ENCODE measurements around the gene CTLA4.

DNA sequence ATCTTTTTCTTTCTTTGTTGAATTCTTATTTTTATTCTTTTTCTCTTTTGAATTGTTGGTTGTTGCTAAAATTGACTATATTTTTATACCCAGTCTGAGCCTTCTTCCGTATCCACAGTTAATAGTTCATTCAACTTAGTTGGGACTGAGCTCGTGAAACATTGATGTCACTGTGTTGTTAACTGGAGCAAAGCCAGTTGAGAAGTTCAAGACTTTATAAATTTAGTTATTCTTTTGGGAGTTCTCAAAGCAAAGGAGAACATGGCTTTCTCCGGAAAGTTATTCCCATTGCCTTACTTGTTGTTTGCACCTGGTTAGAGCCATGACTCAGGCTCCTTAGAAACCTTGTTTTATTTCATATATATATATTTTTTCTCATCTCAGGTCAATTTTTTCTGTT, 8.8 kb downstream of the CTLA4 start:
- TF ChIP-seq, protein P1, sequence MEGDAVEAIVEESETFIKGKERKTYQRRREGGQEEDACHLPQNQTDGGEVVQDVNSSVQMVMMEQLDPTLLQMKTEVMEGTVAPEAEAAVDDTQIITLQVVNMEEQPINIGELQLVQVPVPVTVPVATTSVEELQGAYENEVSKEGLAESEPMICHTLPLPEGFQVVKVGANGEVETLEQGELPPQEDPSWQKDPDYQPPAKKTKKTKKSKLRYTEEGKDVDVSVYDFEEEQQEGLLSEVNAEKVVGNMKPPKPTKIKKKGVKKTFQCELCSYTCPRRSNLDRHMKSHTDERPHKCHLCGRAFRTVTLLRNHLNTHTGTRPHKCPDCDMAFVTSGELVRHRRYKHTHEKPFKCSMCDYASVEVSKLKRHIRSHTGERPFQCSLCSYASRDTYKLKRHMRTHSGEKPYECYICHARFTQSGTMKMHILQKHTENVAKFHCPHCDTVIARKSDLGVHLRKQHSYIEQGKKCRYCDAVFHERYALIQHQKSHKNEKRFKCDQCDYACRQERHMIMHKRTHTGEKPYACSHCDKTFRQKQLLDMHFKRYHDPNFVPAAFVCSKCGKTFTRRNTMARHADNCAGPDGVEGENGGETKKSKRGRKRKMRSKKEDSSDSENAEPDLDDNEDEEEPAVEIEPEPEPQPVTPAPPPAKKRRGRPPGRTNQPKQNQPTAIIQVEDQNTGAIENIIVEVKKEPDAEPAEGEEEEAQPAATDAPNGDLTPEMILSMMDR (IDR thresholded peaks at IDR 0.05), result no peak
- TF ChIP-seq POLR2A (IDR thresholded peaks at IDR 0.05), result no peak
